ENCODE measurements around the gene SEC14L1.

- TF ChIP-seq, protein P1, sequence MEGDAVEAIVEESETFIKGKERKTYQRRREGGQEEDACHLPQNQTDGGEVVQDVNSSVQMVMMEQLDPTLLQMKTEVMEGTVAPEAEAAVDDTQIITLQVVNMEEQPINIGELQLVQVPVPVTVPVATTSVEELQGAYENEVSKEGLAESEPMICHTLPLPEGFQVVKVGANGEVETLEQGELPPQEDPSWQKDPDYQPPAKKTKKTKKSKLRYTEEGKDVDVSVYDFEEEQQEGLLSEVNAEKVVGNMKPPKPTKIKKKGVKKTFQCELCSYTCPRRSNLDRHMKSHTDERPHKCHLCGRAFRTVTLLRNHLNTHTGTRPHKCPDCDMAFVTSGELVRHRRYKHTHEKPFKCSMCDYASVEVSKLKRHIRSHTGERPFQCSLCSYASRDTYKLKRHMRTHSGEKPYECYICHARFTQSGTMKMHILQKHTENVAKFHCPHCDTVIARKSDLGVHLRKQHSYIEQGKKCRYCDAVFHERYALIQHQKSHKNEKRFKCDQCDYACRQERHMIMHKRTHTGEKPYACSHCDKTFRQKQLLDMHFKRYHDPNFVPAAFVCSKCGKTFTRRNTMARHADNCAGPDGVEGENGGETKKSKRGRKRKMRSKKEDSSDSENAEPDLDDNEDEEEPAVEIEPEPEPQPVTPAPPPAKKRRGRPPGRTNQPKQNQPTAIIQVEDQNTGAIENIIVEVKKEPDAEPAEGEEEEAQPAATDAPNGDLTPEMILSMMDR (conservative IDR thresholded peaks at IDR 0.05; ENCODE audit: low read depth, low read length) = no peak
- TF ChIP-seq EZH2 (IDR thresholded peaks at IDR 0.05; ENCODE audit: borderline replicate concordance, low read depth, low read length, poor library complexity, severe bottlenecking) = no peak
Measured at GRCh38 chr17:77106874-77107358, 33.9 kb upstream of the SEC14L1 start.

Measured in A673 (cell line).